RWPE2 (cell line): ENCODE measurements around the gene HEYL.

Source experiments
- ATAC-seq: fragments of 200-7000 bp; cut with Tn5 transposase; 3 replicates; pipeline ENCODE4 v1.9.1; 2021; ENCODE audit warnings: low read depth
- DNase-seq: peaks from one replicate; pipeline ENCODE4 v3.0.0-alpha.2; 2020; ENCODE audit warnings: low spot score
- H3K27ac ChIP-seq: fragments of 450-650 bp; 2 replicates; pipeline ENCODE4 v1.5.1; 2017; ENCODE audit warnings: mild to moderate bottlenecking; ENCODE audit not compliant: poor library complexity, severe bottlenecking
- H3K27me3 ChIP-seq: fragments of 250-450 bp; sonication (Bioruptor Pico); 2 replicates; pipeline ENCODE4 v1.5.1; 2021; ENCODE audit warnings: mild to moderate bottlenecking, moderate library complexity; ENCODE audit not compliant: insufficient read depth, poor library complexity, severe bottlenecking
- H3K36me3 ChIP-seq: fragments of 250-450 bp; sonication (Bioruptor Pico); 2 replicates; pipeline ENCODE4 v1.5.1; 2020; ENCODE audit warnings: low read depth, mild to moderate bottlenecking, moderate library complexity
- H3K4me1 ChIP-seq: fragments of 250-450 bp; sonication (Bioruptor Pico); 2 replicates; pipeline ENCODE4 v1.5.1; 2021; ENCODE audit warnings: mild to moderate bottlenecking, moderate library complexity; ENCODE audit not compliant: insufficient read depth, poor library complexity, severe bottlenecking
- H3K4me3 ChIP-seq: fragments of 250-450 bp; sonication (Bioruptor Pico); 2 replicates; pipeline ENCODE4 v1.5.1; 2021; ENCODE audit warnings: mild to moderate bottlenecking, moderate library complexity; ENCODE audit not compliant: severe bottlenecking
- H3K9me3 ChIP-seq: fragments of 250-450 bp; sonication (Bioruptor Pico); 2 replicates; pipeline ENCODE4 v1.5.1; 2021; ENCODE audit warnings: mild to moderate bottlenecking, moderate library complexity; ENCODE audit not compliant: severe bottlenecking
- CTCF ChIP-seq: fragments of 450-650 bp; IDR thresholded peaks from one replicate; pipeline ENCODE4 v1.5.1; 2017; ENCODE audit warnings: mild to moderate bottlenecking, moderate library complexity; ENCODE audit not compliant: poor library complexity, severe bottlenecking

The HEYL gene

GRCh38 chr1:39617488-39618049 lies 21.9 kb downstream of the HEYL start:
- DNase-seq (no peak), ATAC-seq (0 out of 3 replicates have a peak, but pooled peaks have one; percentile 31)
- H3K27ac ChIP-seq = no peak overlapping the region
- no peaks in the 10 kb centered on the region for H3K27me3 ChIP-seq
- no peaks in the 10 kb centered on the region for H3K4me1 ChIP-seq
- no peaks in the 10 kb centered on the region for H3K36me3 ChIP-seq
- TF ChIP-seq CTCF = no peak
- no peaks in the 10 kb centered on the region for H3K9me3 ChIP-seq
- no peak overlapping the region for H3K4me3 ChIP-seq

DNA sequence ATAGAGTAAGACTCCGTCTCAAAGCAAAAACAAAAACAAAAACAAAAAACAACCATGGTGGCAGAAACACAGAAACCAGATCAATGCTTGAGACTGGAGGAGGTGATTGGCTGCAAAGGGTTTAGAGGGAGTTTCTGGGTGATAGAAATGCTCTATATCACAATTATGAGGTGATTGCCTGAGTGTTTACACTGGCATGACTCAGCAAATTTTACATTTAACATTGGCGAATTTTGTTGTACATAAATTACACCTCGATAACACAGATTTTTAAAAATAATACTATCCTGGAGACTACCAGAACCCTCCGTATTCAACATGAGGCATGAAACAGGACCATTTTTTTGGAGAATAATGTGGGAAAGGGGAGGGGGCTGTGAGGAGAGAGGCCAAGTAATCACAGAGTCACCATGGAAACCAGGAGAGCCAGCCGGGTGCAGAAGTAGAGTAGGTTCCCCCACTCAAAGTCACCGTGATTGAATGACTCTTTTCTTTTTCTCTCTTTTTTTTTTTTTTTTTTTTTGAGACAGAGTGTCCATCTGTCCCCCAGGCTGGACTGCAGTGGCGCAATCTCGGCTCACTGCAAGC lies 24.3 kb downstream of the HEYL start:
- DNase-seq = no peak
- no peak overlapping the region for H3K4me3 ChIP-seq
- no peak for TF ChIP-seq CTCF
- no peaks in the 10 kb centered on the region for H3K36me3 ChIP-seq
- H3K27me3 ChIP-seq = no peaks in the 10 kb centered on the region
- no peaks in the 10 kb centered on the region for H3K4me1 ChIP-seq
- H3K9me3 ChIP-seq = no peaks in the 10 kb centered on the region
- no peak for ATAC-seq
- H3K27ac ChIP-seq = no peak overlapping the region

GRCh38 chr1:39614488-39614887 lies 25.0 kb downstream of the HEYL start:
- H3K4me3 ChIP-seq = no peak overlapping the region
- no peak overlapping the region for H3K27ac ChIP-seq
- no peaks in the 10 kb centered on the region for H3K27me3 ChIP-seq
- no peaks in the 10 kb centered on the region for H3K9me3 ChIP-seq
- no peak for TF ChIP-seq CTCF
- no peaks in the 10 kb centered on the region for H3K36me3 ChIP-seq
- no peaks in the 10 kb centered on the region for H3K4me1 ChIP-seq
- ATAC-seq (no peak), DNase-seq (no peak)

DNA sequence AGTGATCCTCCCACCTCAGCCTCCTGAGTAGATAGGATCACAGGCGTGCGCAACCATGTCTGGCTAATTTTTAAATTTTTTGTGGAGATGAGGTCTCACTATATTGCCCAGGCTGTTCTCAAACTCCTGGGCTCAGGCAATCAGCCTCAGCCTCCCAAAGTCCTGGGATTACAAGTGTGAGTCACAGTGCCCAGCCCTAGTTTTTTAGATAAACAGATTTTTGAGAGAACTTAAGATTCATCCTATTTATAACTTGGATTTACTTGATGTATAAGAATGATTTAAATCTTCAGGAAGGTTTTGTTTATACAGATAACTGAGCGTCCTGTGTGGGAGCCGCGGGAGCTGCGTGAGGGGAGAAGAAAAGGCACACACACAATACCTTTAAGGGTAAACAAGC lies 26.2 kb downstream of the HEYL start:
- Histone ChIP-seq H3K4me3 (no peak overlapping the region), H3K4me1 (no peaks in the 10 kb centered on the region), H3K9me3 (no peaks in the 10 kb centered on the region), H3K27me3 (no peaks in the 10 kb centered on the region), H3K36me3 (no peaks in the 10 kb centered on the region), H3K27ac (no peak overlapping the region)
- no peak for DNase-seq
- TF ChIP-seq CTCF = no peak
- ATAC-seq = no peak

- H3K4me3 ChIP-seq = no peak overlapping the region
- H3K27me3 ChIP-seq = no peaks in the 10 kb centered on the region
- H3K27ac ChIP-seq = no peak overlapping the region
- DNase-seq = no peak
- H3K9me3 ChIP-seq = no peaks in the 10 kb centered on the region
- peak; percentile 69 for TF ChIP-seq CTCF
- no peaks in the 10 kb centered on the region for H3K36me3 ChIP-seq
- peak; percentile 51; the same call in 2 of the 3 replicates for ATAC-seq
- H3K4me1 ChIP-seq = peaks cover 2% of the 10 kb centered on the region
These were observed 29.7 kb downstream of the HEYL start for GRCh38 chr1:39609618-39610331.
